Heart left ventricle (tissue), 13 donors: ENCODE measurements around the gene VASN.

Experiments
- CTCF ChIP-seq, 12 donors: fragments of 200-600 bp; sonication (generic) in 4 of 12; IDR thresholded peaks; one replicate each; pipeline versions ENCODE4 v1.5.0 to v1.8.0; 2018 to 2022; ENCODE audit warnings: antibody characterized with exemption in 12 of 12, mild to moderate bottlenecking in 5 of 12
- POLR2A ChIP-seq, 2 donors: fragments of 450-650 bp; IDR thresholded peaks; one replicate each; pipeline ENCODE4 v1.6.1; 2017; ENCODE audit warnings: antibody characterized with exemption in 2 of 2, mild to moderate bottlenecking in 2 of 2, moderate library complexity in 2 of 2
- donor health status: ischemic (EF 13 %, LVEDD 7.1; RV severe dilation, severe dysfunction).
- donor health status: DM: no; HTN: yes; CAD: no.
- donor health status: DM: no; HTN: no; CAD: no.
- donor health status: ischemic (EF 25% LVEDD 6.9; RV normal size, moderate dysfunction).
- donor health status: ischemic (EF 25% LVEDD 5.7; RV mildly dilated, moderate dysfunction).
- donor health status: ischemic (EF 35%, LVEDD 5.7; RV mildly dilated, moderate dysfunction).
- donor health status: nonischemic (EF 11% LVEDD 7.7; RV severe dilation, severe dysfunction).
- donor health status: DM: yes; HTN: yes; CAD: no.
- donor health status: PGD.
- donor health status: ischemic (EF 29% LVEDD 5.4; RV normal size, mild dysfunction).
- donor health status: nonischemic (EF 23%, LVEDD 6.1; RV moderate dilation, normal function).

GRCh38 chr16:4380119-4381063 lies 8.7 kb downstream of the VASN start:
- TF ChIP-seq CTCF (IDR thresholded peaks at IDR 0.05): no peak
- TF ChIP-seq POLR2A (IDR thresholded peaks at IDR 0.05): no peak
